Right renal cortex interstitium (tissue), 3 donors: ENCODE results near the gene SMIM13. TPM values are rescaled to one million over a fixed set of nuclear protein-coding genes. Genes with fewer than 3 reads are reported as not detected.
A peak's percentile ranks its signal among the peaks of the same experiment; 100 is the strongest.
"Not testable (repeated sequence)": the region's sequence is repeated elsewhere in the genome, so short reads cannot be mapped to it uniquely, and the experiment has no call there.

Source experiments
- DNase-seq, 3 donors: peaks; one replicate each; pipeline ENCODE4 v3.0.0-alpha.2; 2013; ENCODE audit warnings: low read depth in 3 of 3, low spot score in 2 of 3
- polyA plus RNA-seq, 3 donors: library from polyadenylated mRNA; unstranded; fragments of 120-200 nt; gene quantifications; one replicate each; pipeline ENCODE4 v1.2.1, GENCODE V29; 2013; ENCODE audit not compliant: insufficient read length in 3 of 3

The SMIM13 gene
- polyA plus RNA-seq, 3 donors = 19.0 to 19.8 (median 19.5) TPM

GRCh38 chr6:11083491-11083890 lies 10.1 kb upstream of the SMIM13 start:
- no peak for DNase-seq

GRCh38 chr6:11083956-11084355 lies 9.7 kb upstream of the SMIM13 start:
- no peak for DNase-seq

GRCh38 chr6:11085758-11086435 lies 7.7 kb upstream of the SMIM13 start:
- no peak for DNase-seq

DNA sequence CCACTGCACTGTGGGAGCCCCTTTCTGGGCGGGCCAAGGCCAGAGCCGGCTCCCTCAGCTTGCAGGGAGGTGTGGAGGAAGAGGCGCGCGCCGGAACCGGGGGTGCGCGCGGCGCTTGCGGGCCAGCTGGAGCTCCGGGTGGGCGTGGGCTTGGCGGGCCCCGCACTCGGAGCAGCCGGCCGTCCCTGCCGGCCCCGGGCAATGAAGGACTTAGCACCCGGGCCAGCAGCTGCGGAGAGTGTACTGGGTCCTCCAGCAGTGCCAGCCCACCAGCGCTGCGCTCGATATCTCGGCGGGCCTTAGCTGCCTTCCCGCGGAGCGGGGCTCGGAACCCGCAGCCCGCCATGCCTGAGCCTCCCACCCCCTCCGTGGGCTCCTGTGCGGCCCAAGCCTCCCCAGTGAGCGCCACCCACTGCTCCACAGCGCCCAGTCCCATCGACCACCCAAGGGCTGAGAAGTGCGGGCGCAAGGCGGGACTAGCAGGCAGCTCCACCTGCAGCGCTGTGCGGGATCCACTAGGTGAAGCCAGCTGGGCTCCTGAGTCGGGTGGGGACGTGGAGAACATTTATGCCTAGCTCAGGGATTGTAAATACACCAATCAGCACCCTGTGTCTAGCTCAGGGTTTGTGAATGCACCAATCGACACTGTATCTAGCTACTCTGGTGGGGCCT lies 6.4 kb upstream of the SMIM13 start:
- not testable (repeated sequence) for DNase-seq

DNA sequence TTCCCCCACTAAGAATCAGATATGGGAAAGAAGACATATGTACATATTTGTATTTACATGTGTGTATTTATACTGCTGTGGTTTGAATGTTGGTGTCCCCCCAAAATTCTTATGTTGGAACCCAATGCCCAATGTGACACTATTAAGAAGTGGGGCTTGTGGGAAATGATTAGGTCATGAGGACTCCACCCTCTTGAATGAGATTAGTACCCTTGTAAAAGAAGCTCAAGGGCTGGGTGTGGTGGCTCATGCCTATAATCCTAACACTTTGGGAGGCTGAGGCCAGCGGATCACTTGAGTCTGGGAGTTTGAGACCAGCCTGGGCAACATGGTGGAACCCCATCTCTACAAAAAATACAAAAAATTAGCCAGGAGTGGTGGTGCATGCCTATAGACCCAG lies 3.9 kb upstream of the SMIM13 start:
- DNase-seq = no peak

GRCh38 chr6:11091141-11091540 lies 2.5 kb upstream of the SMIM13 start:
- DNase-seq = not testable (repeated sequence)

- DNase-seq = no peak
Measured at GRCh38 chr6:11092668-11093375, 812 bp upstream of the SMIM13 start.

DNA sequence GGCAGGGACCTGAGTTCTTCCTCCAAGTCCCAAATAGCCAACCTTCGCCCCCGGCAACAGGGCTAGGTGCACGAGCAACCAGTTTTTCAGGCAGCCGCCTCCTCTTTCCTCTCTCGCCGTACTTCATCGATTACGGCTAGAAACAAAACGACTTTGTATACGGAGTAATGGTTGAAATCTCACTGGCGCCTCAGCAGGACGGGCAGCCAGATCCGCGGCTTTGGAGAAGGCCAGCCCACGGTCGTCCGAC lies 333 bp upstream of the SMIM13 start:
- DNase-seq = no peak

GRCh38 chr6:11094411-11094851 lies 797 bp downstream of the SMIM13 start:
- DNase-seq = peak; percentile 17 to 35 (median 18)

DNA sequence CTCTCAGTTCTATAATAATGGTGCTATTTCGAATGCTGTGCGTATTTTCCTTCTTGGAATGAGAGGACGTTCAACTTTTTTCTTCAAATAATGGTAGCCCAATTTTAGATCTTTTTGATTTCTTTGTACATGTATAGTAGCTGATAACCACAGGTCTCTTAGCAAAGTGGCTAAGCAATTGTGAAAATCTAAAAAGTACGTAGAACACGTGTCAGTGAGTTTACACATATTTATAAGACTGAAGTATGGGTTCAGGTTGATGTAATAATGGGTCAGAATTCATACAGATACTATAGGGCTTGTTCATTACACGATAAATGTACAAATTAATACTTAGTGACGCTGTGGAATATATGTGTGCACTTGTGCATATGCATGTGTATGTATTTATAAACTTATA lies 1.3 kb downstream of the SMIM13 start:
- no peak for DNase-seq

GRCh38 chr6:11096109-11096508 lies 2.5 kb downstream of the SMIM13 start:
- no peak for DNase-seq

DNA sequence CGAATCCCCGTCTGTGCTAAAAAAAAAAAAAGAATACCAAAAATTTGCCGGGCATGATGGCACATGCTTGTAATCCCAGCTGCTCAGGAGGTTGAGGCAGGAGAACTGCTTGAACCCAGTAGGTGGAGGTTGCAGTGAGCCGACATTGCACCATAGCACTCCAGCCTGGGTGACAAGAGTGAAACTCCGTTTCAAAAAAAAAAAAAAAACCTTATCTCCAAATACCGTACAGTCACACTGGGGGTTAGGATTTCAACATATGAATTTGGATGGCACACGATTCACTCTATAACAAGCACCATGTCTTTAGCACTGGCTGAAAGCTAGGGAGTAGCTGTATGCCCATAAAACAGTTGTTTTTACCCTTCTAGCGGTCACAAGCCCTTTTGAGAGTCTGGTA lies 3.8 kb downstream of the SMIM13 start:
- no peak for DNase-seq

DNA sequence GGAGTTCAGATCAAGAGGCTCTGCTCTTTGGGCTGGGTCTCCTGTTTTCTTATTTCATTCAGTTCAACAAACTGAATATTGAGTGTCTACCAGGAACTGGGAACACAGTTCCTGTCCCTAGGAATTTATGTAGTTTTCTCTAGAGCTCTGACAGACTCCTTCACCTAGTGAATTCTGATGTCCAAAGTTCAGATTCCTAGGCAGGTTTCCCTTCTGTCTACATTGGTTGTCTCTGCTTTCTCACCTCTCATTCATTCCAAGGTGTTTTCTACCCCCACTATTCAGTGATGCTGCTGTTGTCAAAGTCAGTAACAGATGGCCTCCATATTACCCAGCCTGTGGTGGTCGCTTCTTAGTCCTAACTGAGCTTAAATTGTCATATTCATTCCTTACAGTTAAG lies 4.4 kb downstream of the SMIM13 start:
- no peak for DNase-seq

- DNase-seq = no peak
Measured at GRCh38 chr6:11101417-11101816, 7.8 kb downstream of the SMIM13 start.

GRCh38 chr6:11103065-11103464 lies 9.4 kb downstream of the SMIM13 start:
- DNase-seq = no peak

DNA sequence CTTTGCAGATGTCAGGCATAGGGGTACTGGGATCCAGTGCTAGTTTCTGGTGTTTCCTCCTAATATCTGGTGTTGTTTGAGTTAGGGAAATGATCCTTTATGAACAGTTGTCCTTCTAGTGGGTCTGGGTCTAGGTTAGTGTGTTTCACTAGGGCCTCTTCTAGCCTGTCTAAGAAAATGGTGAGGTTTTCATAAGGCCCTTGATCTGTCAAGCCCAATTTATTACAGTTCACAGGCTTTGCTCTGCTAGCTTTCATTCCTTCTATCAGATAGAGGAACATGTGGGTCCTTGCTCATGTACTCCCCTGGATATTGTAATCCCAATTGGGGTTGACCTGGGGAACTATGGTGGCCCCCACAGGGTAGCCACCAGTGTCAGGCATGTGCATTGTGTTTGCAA lies 15.1 kb downstream of the SMIM13 start:
- no peak for DNase-seq

DNA sequence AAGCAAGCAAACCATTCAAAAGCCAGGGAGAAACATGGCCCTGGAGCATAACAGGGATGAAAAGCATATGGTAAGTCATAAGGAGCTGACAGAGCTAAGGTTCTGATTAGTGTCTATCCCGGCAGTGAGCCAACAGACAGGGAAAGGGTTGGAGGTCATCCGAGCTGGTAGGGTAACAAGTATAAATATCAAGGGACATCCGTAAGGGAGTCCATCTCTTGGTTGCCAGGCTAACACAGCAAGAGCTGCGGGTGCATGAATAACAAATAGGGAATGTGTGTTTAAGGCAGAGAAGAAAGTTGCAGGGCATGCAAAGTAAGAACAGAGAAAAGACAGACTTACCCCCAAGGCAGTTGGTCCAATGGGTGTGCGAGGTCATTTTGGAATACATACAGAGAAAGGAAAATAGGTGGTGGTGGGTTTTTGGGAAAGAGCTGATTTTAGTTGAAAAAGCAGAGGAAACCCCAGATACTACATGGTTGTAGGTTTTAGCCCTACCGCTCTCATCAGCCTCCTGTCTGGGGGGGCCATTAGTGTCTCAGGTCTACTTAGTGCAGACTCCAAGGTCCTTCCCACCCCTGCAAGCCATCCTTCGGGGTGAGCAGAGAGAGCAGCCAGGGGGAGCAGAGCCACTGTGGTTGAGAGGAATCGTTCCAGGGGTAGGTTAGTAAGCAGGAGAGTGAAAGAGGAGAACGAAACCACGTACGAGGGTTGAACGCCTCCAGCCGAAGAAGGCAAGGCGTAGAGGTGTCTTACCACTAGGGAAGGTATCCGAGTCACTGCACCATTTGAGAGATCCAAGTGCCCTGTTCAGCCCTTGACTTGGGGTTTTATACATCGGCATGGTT lies 17.5 kb downstream of the SMIM13 start, which contains the start of gene ERVFRD-1:
TSS of gene ERVFRD-1 (minus strand) at position 805 of the 848 bp plus-strand sequence. CDS start 6,415 bp downstream, outside the sequence.
- DNase-seq = no peak

DNA sequence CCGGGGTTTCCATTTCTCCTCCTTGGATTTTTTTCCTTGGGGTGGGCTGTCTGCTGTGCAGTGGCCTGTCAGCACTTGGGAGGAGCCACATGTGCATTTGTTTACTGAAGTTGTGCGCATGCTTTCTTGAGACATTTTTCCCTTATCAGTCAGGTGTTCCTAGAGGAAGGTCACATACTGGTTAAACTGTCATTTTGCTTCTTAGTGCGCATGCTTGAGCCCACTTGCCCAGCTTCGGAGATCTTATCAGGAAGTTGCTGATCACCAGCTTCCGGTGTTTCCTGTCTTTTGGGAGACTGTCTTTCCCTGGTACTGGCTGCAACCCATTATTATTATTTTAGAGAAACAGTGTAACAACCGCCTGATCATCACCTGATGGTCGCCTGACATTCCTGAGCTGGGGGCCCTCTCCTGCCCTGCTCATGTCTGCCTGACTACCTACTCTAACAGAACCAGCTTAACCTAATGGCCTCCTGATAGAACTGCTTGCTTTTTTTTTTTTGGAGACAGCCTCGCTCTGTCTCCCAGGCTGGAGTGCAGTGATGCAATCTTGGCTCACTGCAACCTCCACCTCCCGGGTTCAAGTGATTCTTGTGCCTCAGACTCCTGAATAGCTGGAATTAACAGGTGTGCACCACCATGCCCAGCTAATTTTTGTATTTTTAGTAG lies 18.3 kb downstream of the SMIM13 start:
- DNase-seq = no peak

- DNase-seq = no peak
Measured at GRCh38 chr6:11113038-11113437, 19.4 kb downstream of the SMIM13 start.

DNA sequence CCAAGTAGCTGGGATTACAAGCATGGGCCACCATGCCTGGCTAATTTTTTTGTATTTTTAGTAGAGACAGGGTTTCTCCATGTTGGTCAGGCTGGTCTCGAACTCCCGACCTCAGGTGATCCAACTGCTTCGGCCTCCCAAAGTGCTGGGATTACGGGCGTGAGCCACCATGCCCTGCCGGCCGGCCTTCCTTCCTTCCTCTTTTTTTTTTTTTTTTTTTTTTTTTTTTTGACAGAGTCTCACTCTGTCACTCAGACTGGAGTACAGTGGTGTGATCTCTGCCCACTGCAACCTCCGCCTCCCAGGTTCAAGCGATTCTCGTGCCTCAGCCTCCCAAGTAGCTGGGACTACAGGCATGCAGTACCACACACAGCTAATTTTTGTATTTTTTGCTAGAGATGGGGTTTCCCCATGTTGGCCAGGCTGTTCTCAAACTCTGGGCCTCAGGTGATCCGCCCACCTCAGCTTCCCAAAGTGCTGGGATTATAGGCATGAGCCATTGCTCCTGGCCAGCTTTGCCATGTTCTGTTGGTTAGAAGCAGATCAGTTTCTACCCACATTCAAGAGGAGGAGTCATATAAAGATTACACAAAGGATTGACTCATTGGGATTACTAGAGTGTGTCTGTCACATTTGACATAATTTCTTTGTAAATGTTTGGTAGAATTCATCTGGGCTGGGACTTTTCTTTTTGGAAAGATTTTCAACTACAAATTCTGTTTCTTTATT lies 22.3 kb downstream of the SMIM13 start:
- DNase-seq = not testable (repeated sequence)
